ENCODE measurements around the gene KCTD12.

GRCh38 chr13:76882431-76882830 is 3.8 kb downstream of the KCTD12 start:
- TF ChIP-seq CTCF (IDR thresholded peaks at IDR 0.05; ENCODE audit: low read depth, low read length) = no peak
- TF ChIP-seq EZH2phosphoT487 (IDR thresholded peaks at IDR 0.05; ENCODE audit: low read depth) = no peak
